Coronary artery (tissue), 2 donors: ENCODE measurements around the gene IFNA8.
"Not testable (repeated sequence)": the region's sequence is repeated elsewhere in the genome, so short reads cannot be mapped to it uniquely, and the experiment has no call there.

Source experiments
- DNase-seq: peaks from one replicate; pipeline ENCODE4 v3.0.0-alpha.2; 2017; ENCODE audit warnings: low spot score
- H3K27ac ChIP-seq, 2 donors: fragments of 200-600 bp; sonication (generic); one replicate each; pipeline ENCODE4 v1.5.1; 2016 to 2019
- H3K4me3 ChIP-seq: fragments of 200-600 bp; sonication (generic); 2 replicates; pipeline ENCODE4 v1.5.1; 2016; ENCODE audit warnings: mild to moderate bottlenecking, moderate library complexity
- CTCF ChIP-seq: fragments of 200-600 bp; sonication (generic); IDR thresholded peaks from one replicate; pipeline ENCODE4 v1.5.1; 2019; ENCODE audit warnings: antibody characterized with exemption

IFNA8 gene

GRCh38 chr9:21432672-21433425, 23.9 kb downstream of the IFNA8 start:
- no peak overlapping the region for H3K4me3 ChIP-seq
- no peak for TF ChIP-seq CTCF
- H3K27ac ChIP-seq, result no peak overlapping the region
- DNase-seq, result no peak

GRCh38 chr9:21434202-21435014, 25.5 kb downstream of the IFNA8 start:
- Histone ChIP-seq H3K27ac (no peak overlapping the region), H3K4me3 (no peak overlapping the region)
- no peak for DNase-seq
- TF ChIP-seq CTCF, result no peak

GRCh38 chr9:21435015-21435383, 26.1 kb downstream of the IFNA8 start:
- H3K4me3 ChIP-seq, DNase-seq, H3K27ac ChIP-seq: not testable (repeated sequence)

- DNase-seq, result no peak
- Histone ChIP-seq H3K27ac (no peak within 1 kb of the TSS), H3K4me3 (no peak within 1 kb of the TSS)
- no peak for TF ChIP-seq CTCF
Measured at GRCh38 chr9:21440139-21440538, 31.2 kb downstream of the IFNA8 start, which contains the start of gene IFNA1. IFNA1 (plus strand) TSS chr9:21440439; CDS start chr9:21440508, 69 bp downstream.

GRCh38 chr9:21443849-21444625, 35.1 kb downstream of the IFNA8 start:
- no peak for DNase-seq
- H3K27ac ChIP-seq, result no peak overlapping the region
- TF ChIP-seq CTCF, result no peak
- no peak overlapping the region for H3K4me3 ChIP-seq

GRCh38 chr9:21449312-21449711, 40.4 kb downstream of the IFNA8 start:
- H3K4me3 ChIP-seq, H3K27ac ChIP-seq, DNase-seq: not testable (repeated sequence)

- Histone ChIP-seq H3K27ac (no peak overlapping the region), H3K4me3 (no peak overlapping the region)
- no peak for TF ChIP-seq CTCF
- no peak for DNase-seq
Measured at GRCh38 chr9:21450733-21451394, 41.9 kb downstream of the IFNA8 start.
